ENCODE data around the gene DRG2.

DRG2 gene

DNA sequence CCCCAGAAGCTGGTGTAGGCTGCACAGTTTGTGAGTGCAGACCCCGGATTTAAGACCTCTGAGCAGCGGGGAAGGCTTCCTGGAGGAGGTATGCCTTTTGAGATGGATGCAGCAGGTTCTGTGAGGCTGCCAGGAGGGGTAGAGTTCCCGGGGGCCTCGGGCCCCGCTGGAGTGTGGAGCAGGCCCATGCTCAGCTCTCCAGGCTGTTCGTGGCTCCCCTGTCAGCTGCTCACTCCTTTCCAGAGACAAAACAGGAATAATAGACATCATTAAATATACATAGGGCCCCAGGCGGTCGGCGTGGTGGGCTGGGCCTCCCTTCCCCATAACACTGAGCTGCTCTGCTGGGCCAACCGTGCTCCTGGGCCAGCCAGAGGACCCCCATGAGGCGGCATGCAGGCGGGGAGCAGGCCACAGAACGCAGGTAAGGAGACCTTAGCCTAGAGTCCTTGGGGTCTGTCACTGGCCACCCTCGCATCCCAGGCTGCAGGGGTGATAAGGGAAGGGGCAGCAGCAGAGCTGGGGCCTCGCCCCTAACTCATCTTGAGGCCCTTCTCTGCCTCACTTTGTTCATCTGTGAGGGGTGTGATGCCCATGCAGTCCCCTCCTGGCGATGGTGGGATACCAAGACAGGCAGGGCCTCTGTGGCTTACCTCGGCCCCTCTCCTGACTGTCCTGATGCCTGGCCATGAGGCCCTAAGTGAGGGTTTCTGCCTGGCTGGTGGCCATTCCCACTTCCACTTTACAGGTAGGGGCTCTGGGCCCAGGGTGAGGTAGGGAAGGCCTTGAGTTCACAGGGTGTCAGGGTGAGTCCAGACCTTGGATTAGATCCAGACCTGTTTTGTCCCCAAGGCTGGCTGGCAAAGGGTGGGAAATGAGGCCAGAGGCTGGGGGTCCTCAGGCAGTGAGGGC is 20.9 kb downstream of the DRG2 start, which contains the start of gene MYO15A:
Gene MYO15A, plus strand, starts transcription at position 356 of the 912 bp plus-strand sequence. CDS start 10,045 bp downstream, outside the sequence.
- Histone ChIP-seq H2AK5ac (ENCODE audit: low read depth, low read length) (no peak within 1 kb of the TSS), H3K18ac (ENCODE audit: low read length) (peak within 1 kb of the TSS; percentile 35), H2BK12ac (ENCODE audit: low read length) (no peak within 1 kb of the TSS), H3K9me3 (replicated peaks in 1 of 2; ENCODE audit: control insufficient read depth in 2 of 2, insufficient read depth in 1 of 2, low read depth in 1 of 2, low read length in 2 of 2) (no peaks in the 10 kb centered on the region), H4K91ac (ENCODE audit: low read depth, low read length, poor library complexity) (no peak within 1 kb of the TSS), H3K14ac (ENCODE audit: low read length) (peak within 1 kb of the TSS; percentile 63), H4K8ac (ENCODE audit: low read depth, low read length) (no peak within 1 kb of the TSS), H2BK15ac (ENCODE audit: low read length) (peak within 1 kb of the TSS; percentile 23), H2BK5ac (ENCODE audit: low read length) (peak within 1 kb of the TSS; percentile 84), H2BK120ac (ENCODE audit: low read depth, low read length) (peak within 1 kb of the TSS; percentile 22), H3K79me1 (ENCODE audit: low read depth, low read length) (peaks cover 2% of the 10 kb centered on the region), H3K9ac (ENCODE audit: low read depth, low read length, poor library complexity) (no peak within 1 kb of the TSS), H3K23ac (ENCODE audit: low read depth, low read length, poor library complexity) (peak within 1 kb of the TSS; percentile 34), H3K4me3 (ENCODE audit: low read length in 2 of 2) (no peak within 1 kb of the TSS), H3K4me2 (ENCODE audit: insufficient read depth, low read length, poor library complexity, severe bottlenecking) (no peak within 1 kb of the TSS), H3K27me3 (ENCODE audit: control insufficient read depth in 3 of 3, insufficient read depth in 3 of 3, low read depth in 1 of 3, low read length in 3 of 3) (no peaks in the 10 kb centered on the region), H2AFZ (ENCODE audit: low read length) (no peak within 1 kb of the TSS), H3K36me3 (replicated peaks in 1 of 2; ENCODE audit: control insufficient read depth in 2 of 2, insufficient read depth in 2 of 2, low read length in 2 of 2) (peaks cover 14 to 33% of the 10 kb centered on the region in 2 donors), H3K27ac (replicated peaks; ENCODE audit: low read length) (no peak within 1 kb of the TSS), H3K4ac (ENCODE audit: low read length) (peak within 1 kb of the TSS; percentile 30), H3K4me1 (ENCODE audit: control insufficient read depth in 2 of 2, insufficient read depth in 1 of 2, low read depth in 1 of 2, low read length in 2 of 2) (peaks cover 9 to 25% of the 10 kb centered on the region in 2 donors)
- WGBS, 2 donors (ENCODE audit: extremely low coverage in 2 of 2, insufficient read length in 2 of 2, insufficient replicate concordance in 1 of 2) = no CpG with 5 or more reads among the region's 17 CpGs
- DNase-seq (ENCODE audit: low spot score) = no peak

- no peaks in the 10 kb centered on the region for H3K79me1 ChIP-seq (ENCODE audit: low read depth, low read length)
- no peak overlapping the region for H3K27ac ChIP-seq (replicated peaks; ENCODE audit: low read length)
- H2BK12ac ChIP-seq (ENCODE audit: low read length) = no peak overlapping the region
- no peak overlapping the region for H3K18ac ChIP-seq (ENCODE audit: low read length)
- H3K4me2 ChIP-seq (ENCODE audit: insufficient read depth, low read length, poor library complexity, severe bottlenecking) = no peak overlapping the region
- no peak overlapping the region for H4K91ac ChIP-seq (ENCODE audit: low read depth, low read length, poor library complexity)
- H2BK15ac ChIP-seq (ENCODE audit: low read length) = no peak overlapping the region
- no peak overlapping the region for H2AK5ac ChIP-seq (ENCODE audit: low read depth, low read length)
- no peak overlapping the region for H2AFZ ChIP-seq (ENCODE audit: low read length)
- peaks cover 11 to 25% of the 10 kb centered on the region in 2 donors for H3K4me1 ChIP-seq (ENCODE audit: control insufficient read depth in 2 of 2, insufficient read depth in 1 of 2, low read depth in 1 of 2, low read length in 2 of 2)
- H3K9ac ChIP-seq (ENCODE audit: low read depth, low read length, poor library complexity) = peak overlapping the region; percentile 25
- H2BK120ac ChIP-seq (ENCODE audit: low read depth, low read length) = no peak overlapping the region
- H3K4ac ChIP-seq (ENCODE audit: low read length) = no peak overlapping the region
- H2BK5ac ChIP-seq (ENCODE audit: low read length) = no peak overlapping the region
- H3K9me3 ChIP-seq (replicated peaks in 1 of 2; ENCODE audit: control insufficient read depth in 2 of 2, insufficient read depth in 1 of 2, low read depth in 1 of 2, low read length in 2 of 2) = no peaks in the 10 kb centered on the region
- no peak for DNase-seq (ENCODE audit: low spot score)
- no peak overlapping the region for H4K8ac ChIP-seq (ENCODE audit: low read depth, low read length)
- H3K4me3 ChIP-seq (ENCODE audit: low read length in 2 of 2) = no peak overlapping the region
- no peak overlapping the region for H3K14ac ChIP-seq (ENCODE audit: low read length)
- WGBS, 2 donors (ENCODE audit: extremely low coverage in 2 of 2, insufficient read length in 2 of 2, insufficient replicate concordance in 1 of 2) = no CpG with 5 or more reads among the region's 10 CpGs
- H3K23ac ChIP-seq (ENCODE audit: low read depth, low read length, poor library complexity) = no peak overlapping the region
- peaks cover 9 to 20% of the 10 kb centered on the region in 2 donors for H3K36me3 ChIP-seq (replicated peaks in 1 of 2; ENCODE audit: control insufficient read depth in 2 of 2, insufficient read depth in 2 of 2, low read length in 2 of 2)
- H3K27me3 ChIP-seq (ENCODE audit: control insufficient read depth in 3 of 3, insufficient read depth in 3 of 3, low read depth in 1 of 3, low read length in 3 of 3) = no peaks in the 10 kb centered on the region
Measured at GRCh38 chr17:18109935-18110485, 22.3 kb downstream of the DRG2 start.

- no peaks in the 10 kb centered on the region for H3K9me3 ChIP-seq (replicated peaks in 1 of 2; ENCODE audit: control insufficient read depth in 2 of 2, insufficient read depth in 1 of 2, low read depth in 1 of 2, low read length in 2 of 2)
- H2BK120ac ChIP-seq (ENCODE audit: low read depth, low read length) = no peak overlapping the region
- H3K27ac ChIP-seq (replicated peaks; ENCODE audit: low read length) = no peak overlapping the region
- no peak overlapping the region for H3K4me3 ChIP-seq (ENCODE audit: low read length in 2 of 2)
- H3K36me3 ChIP-seq (replicated peaks in 1 of 2; ENCODE audit: control insufficient read depth in 2 of 2, insufficient read depth in 2 of 2, low read length in 2 of 2) = peaks cover 5 to 17% of the 10 kb centered on the region in 2 donors
- no peak overlapping the region for H4K91ac ChIP-seq (ENCODE audit: low read depth, low read length, poor library complexity)
- H2BK15ac ChIP-seq (ENCODE audit: low read length) = no peak overlapping the region
- H3K79me1 ChIP-seq (ENCODE audit: low read depth, low read length) = no peaks in the 10 kb centered on the region
- H3K4me1 ChIP-seq (ENCODE audit: control insufficient read depth in 2 of 2, insufficient read depth in 1 of 2, low read depth in 1 of 2, low read length in 2 of 2) = peaks cover 13 to 25% of the 10 kb centered on the region in 2 donors
- no peak overlapping the region for H3K14ac ChIP-seq (ENCODE audit: low read length)
- no peak overlapping the region for H2AK5ac ChIP-seq (ENCODE audit: low read depth, low read length)
- no peak overlapping the region for H4K8ac ChIP-seq (ENCODE audit: low read depth, low read length)
- DNase-seq (ENCODE audit: low spot score) = no peak
- H3K27me3 ChIP-seq (ENCODE audit: control insufficient read depth in 3 of 3, insufficient read depth in 3 of 3, low read depth in 1 of 3, low read length in 3 of 3) = no peaks in the 10 kb centered on the region
- no peak overlapping the region for H3K4ac ChIP-seq (ENCODE audit: low read length)
- no CpG with 5 or more reads among the region's 4 CpGs for whole genome bisulfite sequencing, 2 donors (ENCODE audit: extremely low coverage in 2 of 2, insufficient read length in 2 of 2, insufficient replicate concordance in 1 of 2)
- no peak overlapping the region for H2BK5ac ChIP-seq (ENCODE audit: low read length)
- H2BK12ac ChIP-seq (ENCODE audit: low read length) = no peak overlapping the region
- no peak overlapping the region for H3K9ac ChIP-seq (ENCODE audit: low read depth, low read length, poor library complexity)
- no peak overlapping the region for H3K18ac ChIP-seq (ENCODE audit: low read length)
- no peak overlapping the region for H3K23ac ChIP-seq (ENCODE audit: low read depth, low read length, poor library complexity)
- no peak overlapping the region for H3K4me2 ChIP-seq (ENCODE audit: insufficient read depth, low read length, poor library complexity, severe bottlenecking)
- H2AFZ ChIP-seq (ENCODE audit: low read length) = no peak overlapping the region
Measured at GRCh38 chr17:18110636-18111145, 22.9 kb downstream of the DRG2 start.

Data from neuronal stem cell (in vitro differentiated cells).